ENCODE measurements around the gene CMIP. TPM values are rescaled to one million over a fixed set of nuclear protein-coding genes. Genes with fewer than 3 reads are reported as not detected.

The CMIP gene
- total RNA-seq, 6 experiments from 2014 or later = 12.2 to 23.0 (median 16.5) TPM

- DNase-seq (no peak), ATAC-seq (peak in 1 of 4 donors; percentile 11)
- no peak overlapping the region for H3K27ac ChIP-seq
- no peaks in the 10 kb centered on the region for H3K27me3 ChIP-seq
- intact Hi-C loops (cut with DNase I) = no loop called here
- H3K9me3 ChIP-seq = no peaks in the 10 kb centered on the region
- no peak for TF ChIP-seq POLR2A (IDR thresholded peaks at IDR 0.05)
- TF ChIP-seq, protein P1, sequence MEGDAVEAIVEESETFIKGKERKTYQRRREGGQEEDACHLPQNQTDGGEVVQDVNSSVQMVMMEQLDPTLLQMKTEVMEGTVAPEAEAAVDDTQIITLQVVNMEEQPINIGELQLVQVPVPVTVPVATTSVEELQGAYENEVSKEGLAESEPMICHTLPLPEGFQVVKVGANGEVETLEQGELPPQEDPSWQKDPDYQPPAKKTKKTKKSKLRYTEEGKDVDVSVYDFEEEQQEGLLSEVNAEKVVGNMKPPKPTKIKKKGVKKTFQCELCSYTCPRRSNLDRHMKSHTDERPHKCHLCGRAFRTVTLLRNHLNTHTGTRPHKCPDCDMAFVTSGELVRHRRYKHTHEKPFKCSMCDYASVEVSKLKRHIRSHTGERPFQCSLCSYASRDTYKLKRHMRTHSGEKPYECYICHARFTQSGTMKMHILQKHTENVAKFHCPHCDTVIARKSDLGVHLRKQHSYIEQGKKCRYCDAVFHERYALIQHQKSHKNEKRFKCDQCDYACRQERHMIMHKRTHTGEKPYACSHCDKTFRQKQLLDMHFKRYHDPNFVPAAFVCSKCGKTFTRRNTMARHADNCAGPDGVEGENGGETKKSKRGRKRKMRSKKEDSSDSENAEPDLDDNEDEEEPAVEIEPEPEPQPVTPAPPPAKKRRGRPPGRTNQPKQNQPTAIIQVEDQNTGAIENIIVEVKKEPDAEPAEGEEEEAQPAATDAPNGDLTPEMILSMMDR (IDR thresholded peaks at IDR 0.05) = peak in 1 of 4 donors; percentile 7
- WGBS (ENCODE audit: insufficient coverage, low coverage, low lambda C conversion rate, missing lambda C conversion rate) = 64% methylated on average over 5 of the region's 11 CpGs
- H3K36me3 ChIP-seq = no peaks in the 10 kb centered on the region
- H3K4me3 ChIP-seq = no peak overlapping the region
- H3K4me1 ChIP-seq = no peaks in the 10 kb centered on the region
Measured at GRCh38 chr16:81405702-81406113, 38.9 kb upstream of the CMIP start.

GRCh38 chr16:81408409-81408950 is 36.1 kb upstream of the CMIP start:
- 60% methylated on average over 5 of the region's 9 CpGs for WGBS (ENCODE audit: insufficient coverage, low coverage, low lambda C conversion rate, missing lambda C conversion rate)
- DNase-seq (no peak), ATAC-seq (no peak)
- H3K36me3 ChIP-seq = no peaks in the 10 kb centered on the region
- H3K27ac ChIP-seq = no peak overlapping the region
- no peaks in the 10 kb centered on the region for H3K9me3 ChIP-seq
- H3K4me3 ChIP-seq = no peak overlapping the region
- intact Hi-C loops (cut with DNase I) = no loop called here
- no peaks in the 10 kb centered on the region for H3K27me3 ChIP-seq
- no peaks in the 10 kb centered on the region for H3K4me1 ChIP-seq
- no peak for TF ChIP-seq POLR2A (IDR thresholded peaks at IDR 0.05)
- TF ChIP-seq, protein P1 (IDR thresholded peaks at IDR 0.05) = no peak

DNA sequence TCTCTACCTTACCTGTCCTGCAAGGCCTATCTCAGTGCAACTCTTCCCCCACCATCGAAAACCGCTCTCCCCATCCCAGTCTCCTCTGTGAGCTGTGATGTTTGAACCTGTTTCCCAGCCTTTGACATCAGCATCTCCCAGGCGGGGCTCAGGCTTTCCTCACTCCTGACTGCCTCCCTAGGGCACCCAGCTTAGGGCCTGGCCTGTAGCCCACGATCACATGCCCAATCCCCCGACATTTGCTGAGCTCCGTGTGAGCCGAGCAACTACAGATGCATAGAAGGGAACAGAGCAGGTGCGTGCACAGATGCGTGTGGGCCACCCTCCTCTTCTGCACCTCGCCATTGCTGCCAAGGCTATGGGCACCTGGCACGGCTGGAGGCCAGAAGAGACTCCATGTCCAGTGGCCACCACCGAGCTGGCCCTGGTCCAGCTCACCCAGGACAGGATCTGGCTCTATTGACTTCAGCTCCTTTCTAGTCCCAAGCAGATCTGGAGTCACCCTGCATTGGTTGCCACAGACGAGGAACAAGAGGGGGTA is 35.5 kb upstream of the CMIP start:
- ATAC-seq (no peak), DNase-seq (no peak)
- Histone ChIP-seq H3K4me3 (no peak overlapping the region), H3K36me3 (no peaks in the 10 kb centered on the region), H3K9me3 (no peaks in the 10 kb centered on the region), H3K4me1 (no peaks in the 10 kb centered on the region), H3K27me3 (no peaks in the 10 kb centered on the region), H3K27ac (no peak overlapping the region)
- TF ChIP-seq, protein P1 (IDR thresholded peaks at IDR 0.05) = no peak
- TF ChIP-seq POLR2A (IDR thresholded peaks at IDR 0.05) = no peak
- WGBS (ENCODE audit: insufficient coverage, low coverage, low lambda C conversion rate, missing lambda C conversion rate) = 84% methylated on average over 5 of the region's 13 CpGs
- intact Hi-C loops (cut with DNase I) = no loop called here

GRCh38 chr16:81410643-81411293 is 33.8 kb upstream of the CMIP start:
- ATAC-seq (peak in 2 of 4 donors; percentile 17 to 22), DNase-seq (no peak)
- intact Hi-C loops (cut with DNase I) = loop anchor here in 1 of 2 donors (10.0 kb wide), 1 partner anchor 294 kb away; no protein-coding TSS in a partner anchor
- Histone ChIP-seq H3K4me3 (no peak overlapping the region), H3K4me1 (no peaks in the 10 kb centered on the region), H3K27me3 (no peaks in the 10 kb centered on the region), H3K36me3 (no peaks in the 10 kb centered on the region), H3K27ac (no peak overlapping the region), H3K9me3 (no peaks in the 10 kb centered on the region)
- WGBS (ENCODE audit: insufficient coverage, low coverage, low lambda C conversion rate, missing lambda C conversion rate) = 48% methylated on average over 8 of the region's 10 CpGs
- TF ChIP-seq, protein P1 (IDR thresholded peaks at IDR 0.05) = no peak
- TF ChIP-seq POLR2A (IDR thresholded peaks at IDR 0.05) = no peak

Data from right lobe of liver (tissue), 6 donors.